G401.6 (cell line): ENCODE results near the gene DOK3.

ENCODE experiments used
- FAIRE-seq: peaks from 2 replicates; lab custom pipeline; 2012; peaks lifted over from hg19 to GRCh38; lab: Jason Lieb, UNC

The DOK3 gene, protein sequence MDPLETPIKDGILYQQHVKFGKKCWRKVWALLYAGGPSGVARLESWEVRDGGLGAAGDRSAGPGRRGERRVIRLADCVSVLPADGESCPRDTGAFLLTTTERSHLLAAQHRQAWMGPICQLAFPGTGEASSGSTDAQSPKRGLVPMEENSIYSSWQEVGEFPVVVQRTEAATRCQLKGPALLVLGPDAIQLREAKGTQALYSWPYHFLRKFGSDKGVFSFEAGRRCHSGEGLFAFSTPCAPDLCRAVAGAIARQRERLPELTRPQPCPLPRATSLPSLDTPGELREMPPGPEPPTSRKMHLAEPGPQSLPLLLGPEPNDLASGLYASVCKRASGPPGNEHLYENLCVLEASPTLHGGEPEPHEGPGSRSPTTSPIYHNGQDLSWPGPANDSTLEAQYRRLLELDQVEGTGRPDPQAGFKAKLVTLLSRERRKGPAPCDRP

DNA sequence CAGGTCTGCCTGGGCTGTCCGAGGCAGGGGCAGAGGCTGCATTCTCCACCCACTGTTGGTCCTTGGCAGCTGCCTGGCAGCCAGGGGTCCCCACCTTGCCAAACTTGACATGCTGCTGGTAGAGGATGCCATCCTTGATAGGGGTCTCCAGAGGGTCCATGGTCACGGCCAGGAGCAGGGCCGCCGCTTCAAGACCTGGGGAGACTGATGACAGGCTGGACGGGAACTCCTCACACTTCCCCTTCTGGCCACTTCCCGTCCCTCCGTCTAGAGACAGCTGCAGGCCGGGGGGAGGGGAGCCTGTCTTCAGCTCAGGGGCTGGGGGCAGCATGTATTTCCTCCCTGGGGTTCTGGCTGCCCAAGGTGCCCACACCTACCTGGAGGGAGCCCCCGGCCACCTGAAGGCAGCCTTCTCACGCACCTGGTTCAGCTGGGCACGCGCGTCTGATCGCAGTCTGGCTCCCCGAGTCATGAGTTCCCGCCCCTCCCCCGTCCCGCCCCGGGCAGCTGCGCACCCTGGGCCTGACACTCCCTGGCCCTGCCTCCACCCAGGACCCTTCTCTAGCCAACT lies at the start of gene DOK3:
Gene DOK3, minus strand, starts transcription at position 446 of the 571 bp plus-strand sequence. Its CDS starts 286 bp downstream, at position 160.
- no peak for FAIRE-seq

DNA sequence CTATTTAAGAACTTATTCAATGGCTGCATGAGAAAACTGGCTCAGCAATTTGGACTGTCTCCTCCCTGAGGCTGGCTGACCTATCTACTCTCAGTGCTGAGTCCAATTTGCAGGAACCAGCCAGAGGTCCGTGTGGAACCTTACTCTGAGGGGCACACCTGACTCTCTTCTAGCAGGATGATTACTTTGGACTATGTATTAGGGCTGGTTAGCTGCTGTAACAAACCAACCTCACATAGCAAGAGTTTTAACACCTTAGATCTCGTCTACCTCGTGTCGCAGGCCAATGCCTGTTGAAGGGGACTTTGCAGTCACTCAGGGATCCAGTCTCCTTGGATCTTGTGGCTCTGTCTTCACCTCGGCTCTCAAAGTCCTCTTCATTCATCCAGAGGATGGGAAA lies 48.2 kb upstream of the DOK3 start:
- no peak for FAIRE-seq

DNA sequence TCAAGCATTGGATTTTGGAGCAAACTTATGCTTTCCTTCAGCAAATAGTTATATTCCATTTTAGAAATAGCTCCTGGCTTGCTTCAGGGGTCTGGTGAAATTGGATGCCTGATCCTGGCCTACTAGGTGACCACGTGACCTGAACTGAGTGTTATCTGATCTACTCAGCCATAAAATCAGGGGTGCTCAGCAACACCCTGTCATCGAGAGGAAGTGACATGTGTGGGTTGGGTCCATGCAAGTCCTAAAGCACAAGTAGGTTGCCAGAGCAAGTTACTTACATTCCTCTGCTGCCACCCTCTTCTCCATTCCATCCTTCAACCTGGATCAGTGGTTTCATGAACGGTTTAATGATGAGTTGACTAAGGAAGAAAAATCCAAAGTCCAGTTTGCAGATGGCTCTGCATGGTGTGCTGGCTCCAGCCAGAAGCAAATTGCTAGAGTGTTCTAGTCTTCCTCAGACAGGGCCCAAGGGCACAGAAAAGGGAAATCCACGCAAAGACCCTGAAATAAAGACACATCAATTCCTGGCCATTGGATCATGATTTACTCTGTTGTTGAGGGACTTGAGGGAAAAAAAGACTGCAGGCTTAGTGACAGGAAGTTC lies 47.5 kb upstream of the DOK3 start:
- no peak for FAIRE-seq

DNA sequence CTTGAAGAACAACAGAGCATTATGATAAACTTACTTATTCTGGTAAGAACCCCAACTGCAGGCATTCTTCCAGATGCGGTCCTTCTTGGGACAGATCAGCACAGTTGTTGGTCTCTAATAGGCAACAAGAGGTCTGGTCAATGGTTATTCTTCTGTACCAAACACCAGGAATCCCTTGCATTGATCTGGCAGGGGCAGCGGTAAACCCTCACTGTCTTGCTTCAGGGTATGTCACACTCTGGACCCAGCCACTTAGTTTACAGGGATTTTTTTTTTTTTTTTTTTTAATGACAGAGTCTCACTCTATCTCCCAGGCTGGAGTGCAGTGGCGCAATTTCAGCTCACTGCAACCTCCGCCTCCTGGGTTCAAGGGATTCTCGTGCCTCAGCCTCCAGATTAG lies 46.0 kb upstream of the DOK3 start:
- no peak for FAIRE-seq

DNA sequence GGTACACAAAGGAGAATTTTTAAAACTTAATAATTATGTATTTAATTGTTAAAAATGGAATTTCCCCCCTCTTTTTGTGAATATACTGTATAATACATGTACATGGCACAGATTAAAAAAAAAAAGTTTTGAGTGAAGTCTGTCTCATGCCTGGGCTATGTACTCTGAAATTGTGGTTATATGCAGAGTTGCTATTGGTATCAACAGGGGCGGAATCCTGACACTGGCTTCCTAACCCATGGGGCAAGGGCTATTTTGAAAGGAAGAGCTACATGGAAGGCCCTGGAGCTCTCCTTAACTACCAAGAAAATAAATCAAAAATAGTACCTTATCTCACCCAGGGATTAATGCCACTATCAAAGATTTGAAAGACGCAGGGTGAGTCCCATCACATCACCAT lies 45.6 kb upstream of the DOK3 start:
- no peak for FAIRE-seq

DNA sequence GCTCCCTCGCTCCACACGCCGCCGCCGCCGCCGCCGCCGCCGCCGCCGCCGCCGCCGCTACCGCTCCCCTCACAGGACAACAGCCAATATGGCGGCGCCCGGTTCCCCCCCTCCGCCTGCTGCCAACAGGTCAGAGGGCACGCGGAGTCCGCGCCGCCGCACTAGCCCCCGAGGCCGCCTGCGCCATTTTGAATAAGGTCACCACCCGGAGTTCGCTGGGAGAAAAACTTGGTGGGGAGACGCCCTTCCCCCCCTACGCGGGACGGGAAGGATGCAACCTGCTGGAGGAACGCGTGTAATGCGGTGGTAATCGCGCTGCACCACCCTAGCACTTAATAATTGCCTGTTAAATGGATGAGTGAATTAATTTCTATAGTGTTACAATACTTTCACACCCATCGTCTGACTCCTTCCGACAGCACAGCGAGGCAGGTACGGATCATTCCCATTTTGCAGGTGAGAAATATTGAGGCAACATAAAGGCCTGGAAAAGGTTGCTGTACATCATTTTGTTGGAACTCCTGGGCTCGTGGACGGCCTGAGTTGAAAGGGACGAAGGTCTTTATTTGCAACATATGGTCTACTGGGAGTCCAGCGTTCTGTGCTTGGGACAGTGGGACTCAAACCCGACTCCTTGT lies 45.0 kb upstream of the DOK3 start, which contains the start of gene FAM193B:
Gene FAM193B, minus strand, starts transcription at position 90 of the 638 bp plus-strand sequence. CDS start 105 bp downstream, outside the sequence.
- FAIRE-seq: no peak

DNA sequence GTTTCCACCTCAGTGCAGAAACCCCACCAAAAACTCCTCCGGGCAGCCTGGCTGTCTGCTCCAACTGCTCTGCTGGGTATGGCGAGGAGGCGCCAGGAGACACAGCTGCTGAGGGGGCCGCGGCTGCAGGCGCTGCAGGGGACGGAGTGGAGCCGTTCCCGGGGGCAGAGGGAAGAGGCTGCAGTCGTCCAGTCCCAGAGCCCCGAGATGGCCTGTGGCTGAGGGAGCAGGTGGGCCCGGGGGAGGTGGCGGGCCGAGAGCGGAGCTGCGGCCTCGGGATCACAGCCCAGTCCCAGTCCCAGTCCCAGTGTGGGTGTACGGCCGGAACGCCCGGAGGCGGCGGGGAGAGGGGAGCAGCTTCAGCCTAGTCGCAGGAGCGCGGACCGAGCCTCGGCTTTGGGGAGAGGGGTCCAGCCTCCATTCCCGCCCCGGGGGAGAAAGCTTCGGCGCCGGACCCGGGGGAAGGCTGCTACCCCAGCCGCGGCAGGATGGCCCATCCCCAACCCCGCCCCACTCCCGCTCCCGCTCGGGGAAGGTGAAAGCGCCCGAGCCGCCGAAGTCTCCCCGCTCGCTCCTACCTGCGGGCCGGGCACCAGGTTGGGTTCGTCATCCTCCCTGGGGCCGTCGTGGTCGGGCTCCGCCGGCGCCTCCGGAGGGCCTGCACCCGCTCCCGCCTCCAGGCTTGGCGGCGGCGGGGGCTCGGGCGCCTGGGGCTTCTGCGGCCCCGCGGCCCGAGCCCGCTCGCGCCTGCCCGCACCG lies 44.2 kb upstream of the DOK3 start:
- no peak for FAIRE-seq

DNA sequence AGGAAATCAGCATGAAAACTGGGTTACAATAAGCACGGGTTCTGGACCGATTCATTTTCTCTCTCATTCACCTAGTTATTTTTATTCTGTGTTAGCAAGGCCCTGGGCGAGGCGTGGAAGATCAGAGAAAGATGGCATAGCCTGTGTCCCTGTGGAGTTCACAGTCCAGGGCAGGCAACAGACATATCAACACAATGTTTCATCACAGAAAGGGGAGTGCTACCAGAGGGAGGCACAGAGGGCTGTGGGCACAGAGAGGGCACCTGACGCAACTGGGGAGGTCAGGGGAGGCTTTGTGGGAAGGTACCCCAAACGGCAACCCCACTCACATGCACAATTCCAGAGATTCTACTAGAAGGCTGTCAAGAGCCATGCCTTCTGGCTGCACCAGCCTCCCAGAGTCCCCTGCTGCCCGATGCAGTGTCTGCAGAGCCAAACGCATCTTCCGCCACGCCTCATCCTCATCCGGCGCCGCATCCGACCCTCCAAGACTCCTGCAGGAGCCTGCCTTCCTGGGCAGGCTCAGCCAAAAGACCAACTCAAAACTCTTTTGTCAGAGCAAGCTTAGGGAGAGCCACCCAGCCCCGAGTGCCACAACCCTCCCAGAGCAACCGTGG lies 43.3 kb upstream of the DOK3 start:
- FAIRE-seq: no peak

DNA sequence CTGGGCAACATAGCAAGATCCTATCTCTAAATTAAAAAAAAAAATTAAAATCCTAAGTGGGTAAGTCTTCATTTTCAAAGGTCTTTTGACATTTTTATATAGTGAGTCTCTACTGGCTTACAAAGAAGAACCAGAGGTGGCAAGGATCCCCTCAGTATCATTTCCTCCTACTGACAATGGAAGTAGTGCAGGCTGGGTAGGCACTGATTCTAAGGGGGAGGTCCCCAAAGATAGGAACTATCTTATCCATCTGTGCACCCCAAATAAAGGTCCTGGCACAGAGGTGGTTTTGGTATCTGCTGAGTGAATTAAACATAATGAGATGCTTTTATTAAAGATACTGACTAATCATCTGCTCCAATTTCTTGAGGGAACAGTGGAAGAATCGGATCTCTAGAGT lies 40.5 kb upstream of the DOK3 start:
- no peak for FAIRE-seq

DNA sequence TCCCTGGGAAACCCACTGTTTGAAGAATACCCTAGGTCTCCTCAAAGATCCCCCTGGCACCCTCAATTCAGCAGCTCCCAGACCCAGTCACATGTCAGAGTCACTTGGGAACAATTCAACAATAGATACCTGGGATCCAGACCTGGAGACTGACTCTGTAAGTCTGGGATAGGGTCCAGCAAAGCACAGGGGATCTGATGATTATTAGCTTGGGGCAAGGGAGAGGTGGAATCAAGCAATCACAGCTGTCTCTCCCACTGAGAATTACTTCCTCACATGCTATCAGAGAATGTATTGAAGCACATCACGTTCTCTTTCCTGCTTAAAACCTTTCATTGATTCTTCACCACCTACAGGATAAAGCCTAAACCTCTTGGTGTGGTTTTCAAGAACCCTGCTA lies 38.9 kb upstream of the DOK3 start:
- no peak for FAIRE-seq

DNA sequence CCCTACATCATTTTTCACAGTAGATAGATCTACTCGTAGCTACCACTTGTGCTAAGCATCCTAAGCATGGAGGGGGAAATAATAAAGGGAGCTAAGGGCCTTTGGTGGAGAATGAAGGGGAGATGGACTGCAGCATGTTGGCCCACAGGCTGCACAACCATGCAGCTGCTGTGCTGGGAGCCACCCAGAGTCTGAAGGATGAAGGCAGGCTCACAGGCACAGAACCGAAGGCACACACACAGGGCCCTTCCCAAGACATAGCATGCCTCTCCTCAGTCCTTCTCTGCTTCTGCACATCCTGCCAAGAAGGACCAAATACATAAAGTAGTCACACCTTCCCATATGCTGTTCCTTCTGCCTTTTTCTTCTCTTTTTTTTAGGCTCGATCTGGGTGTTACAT lies 38.1 kb upstream of the DOK3 start:
- FAIRE-seq: no peak

DNA sequence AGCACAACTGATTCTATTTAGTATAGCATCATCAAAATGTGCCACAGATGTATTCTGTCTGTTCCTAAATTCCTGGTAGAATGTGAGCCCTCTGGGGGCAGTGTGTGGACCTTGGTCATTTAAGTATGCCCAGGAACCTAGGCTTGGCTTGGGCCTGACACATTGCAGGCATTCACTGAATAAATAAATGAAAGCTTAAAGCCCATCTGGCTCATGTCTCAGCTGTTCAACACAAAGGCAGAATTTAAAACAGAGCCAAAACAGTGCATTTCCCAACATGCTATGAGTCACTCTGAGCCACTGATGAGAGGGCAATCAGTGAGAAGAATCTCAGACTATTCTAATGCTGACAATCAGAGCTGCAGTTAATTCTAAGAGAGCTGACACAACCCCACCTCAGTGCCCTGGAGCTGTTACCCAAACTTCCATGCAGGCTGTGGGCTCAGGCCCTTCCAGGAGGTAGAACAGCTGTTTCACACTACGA lies 36.7 kb upstream of the DOK3 start:
- FAIRE-seq: no peak

DNA sequence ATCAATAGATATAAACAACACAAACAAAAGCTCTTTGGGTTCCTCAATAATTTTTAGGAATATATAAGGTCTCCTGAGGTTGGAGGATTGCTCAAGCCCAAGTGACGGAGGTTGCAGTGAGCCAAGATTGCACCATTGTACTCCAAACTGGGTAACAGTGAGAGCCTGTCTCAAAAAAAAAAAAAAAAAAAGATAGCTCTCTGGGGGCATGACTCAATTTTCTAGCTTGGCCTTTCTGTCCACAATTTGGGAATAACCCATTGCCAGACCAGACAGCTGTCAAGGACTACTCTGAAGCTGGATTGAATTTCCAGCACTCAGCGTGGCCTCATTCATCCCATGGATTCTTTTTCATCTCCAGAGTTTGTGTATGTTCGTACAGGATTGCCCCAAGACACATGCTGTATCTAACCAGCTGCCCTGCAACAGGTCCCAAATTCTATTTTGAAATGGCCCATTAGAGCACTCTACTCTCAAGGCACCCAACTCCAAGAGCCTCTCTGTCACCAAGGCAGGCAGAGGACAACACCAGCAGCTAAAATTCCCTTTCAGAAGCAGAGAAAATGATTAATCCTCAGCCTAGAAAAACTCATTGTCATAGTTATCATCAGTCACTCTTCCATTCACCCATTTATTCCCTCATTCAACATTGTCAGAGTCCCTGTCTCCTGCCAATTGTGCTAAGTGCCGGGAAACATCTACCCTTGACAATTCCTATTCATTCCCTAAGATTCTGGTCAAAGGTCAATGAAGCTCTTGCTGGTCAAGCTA lies 36.0 kb upstream of the DOK3 start:
- FAIRE-seq: no peak

DNA sequence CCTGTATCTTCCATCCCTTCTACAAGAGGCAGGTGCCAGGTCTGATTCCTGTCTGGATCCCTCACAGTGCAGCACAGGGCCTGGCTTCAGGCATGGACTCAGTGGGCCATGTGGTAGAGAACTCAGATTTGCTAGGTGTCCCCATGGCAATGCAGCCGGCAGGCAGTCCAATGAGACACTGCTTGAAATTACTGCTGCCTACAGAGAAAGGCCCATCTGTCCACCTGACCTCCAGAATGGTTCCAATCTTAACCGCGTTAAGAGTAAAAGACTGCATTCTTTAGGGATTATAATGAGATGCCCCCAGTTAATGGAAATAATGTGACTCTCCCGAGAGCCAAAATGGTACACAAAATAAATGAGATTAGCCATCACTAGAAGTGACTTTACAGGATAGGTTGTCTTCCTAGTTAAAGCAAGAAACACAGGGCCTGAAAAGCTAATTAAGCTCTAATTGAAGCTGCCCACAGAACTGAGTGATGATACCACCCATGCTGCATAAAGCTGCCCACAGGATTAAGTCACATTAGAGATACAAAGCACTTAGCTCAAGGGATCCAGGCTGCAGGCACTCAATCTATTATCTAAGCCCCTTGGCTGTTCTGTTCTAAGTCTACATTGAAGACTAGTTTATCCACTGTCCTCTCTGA lies 33.3 kb upstream of the DOK3 start:
- no peak for FAIRE-seq

DNA sequence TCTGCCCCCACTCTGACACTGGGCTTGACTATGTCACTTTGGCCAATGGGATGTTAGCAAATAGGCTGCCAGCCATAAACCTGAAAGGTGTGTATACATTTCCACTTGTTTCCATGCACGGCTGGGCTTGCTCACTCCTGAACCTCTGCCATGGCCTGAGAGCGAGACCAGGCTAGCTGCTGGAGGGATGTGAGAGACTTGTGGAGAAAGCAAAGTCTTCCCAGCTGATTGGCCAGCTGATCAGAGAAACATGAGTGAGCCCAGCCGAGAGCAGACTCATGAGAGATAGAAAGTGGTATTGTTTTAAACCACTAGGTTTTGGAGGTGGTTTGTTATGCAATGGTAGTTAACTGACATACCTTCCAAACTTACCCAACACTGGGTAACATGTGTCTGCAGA lies 30.8 kb upstream of the DOK3 start:
- FAIRE-seq: no peak

DNA sequence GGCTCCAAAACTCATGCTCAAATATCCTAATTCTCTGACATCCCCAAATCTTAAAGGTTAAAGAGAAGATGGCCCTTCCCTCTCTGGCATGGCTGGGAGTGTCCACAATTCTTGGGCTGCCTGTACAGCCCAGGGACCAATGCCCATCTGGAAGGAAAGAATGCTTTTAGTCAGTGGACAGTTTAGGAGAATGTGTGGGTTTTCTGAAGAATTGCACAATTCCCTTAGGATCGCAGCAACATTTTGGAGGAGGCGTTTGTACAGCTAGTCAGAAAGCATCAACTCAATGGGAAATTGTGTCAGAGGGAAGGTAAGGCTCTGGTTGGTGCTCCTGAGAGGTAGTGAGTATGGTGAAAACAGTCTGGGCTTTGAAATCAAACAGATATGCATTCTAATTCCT lies 29.8 kb upstream of the DOK3 start:
- no peak for FAIRE-seq

DNA sequence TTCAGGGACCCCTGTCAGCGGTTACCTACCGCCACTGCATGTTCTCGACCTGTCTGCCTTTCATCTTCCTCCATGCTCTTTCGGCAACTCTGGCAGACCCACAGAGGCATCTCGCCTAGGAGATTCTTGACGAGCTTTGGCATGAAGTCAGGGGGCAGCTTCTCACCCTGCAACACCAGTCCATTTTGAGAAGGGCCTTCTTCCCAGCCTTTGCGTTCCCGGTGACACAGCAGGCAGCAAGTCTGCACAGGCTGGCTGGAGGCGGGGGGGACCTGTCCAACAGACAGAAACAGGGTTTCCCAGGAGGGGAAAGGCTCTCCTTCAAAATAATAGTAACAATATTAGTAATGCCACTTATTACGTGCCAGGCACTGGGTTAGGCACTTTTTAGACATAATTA lies 29.2 kb upstream of the DOK3 start:
- no peak for FAIRE-seq

DNA sequence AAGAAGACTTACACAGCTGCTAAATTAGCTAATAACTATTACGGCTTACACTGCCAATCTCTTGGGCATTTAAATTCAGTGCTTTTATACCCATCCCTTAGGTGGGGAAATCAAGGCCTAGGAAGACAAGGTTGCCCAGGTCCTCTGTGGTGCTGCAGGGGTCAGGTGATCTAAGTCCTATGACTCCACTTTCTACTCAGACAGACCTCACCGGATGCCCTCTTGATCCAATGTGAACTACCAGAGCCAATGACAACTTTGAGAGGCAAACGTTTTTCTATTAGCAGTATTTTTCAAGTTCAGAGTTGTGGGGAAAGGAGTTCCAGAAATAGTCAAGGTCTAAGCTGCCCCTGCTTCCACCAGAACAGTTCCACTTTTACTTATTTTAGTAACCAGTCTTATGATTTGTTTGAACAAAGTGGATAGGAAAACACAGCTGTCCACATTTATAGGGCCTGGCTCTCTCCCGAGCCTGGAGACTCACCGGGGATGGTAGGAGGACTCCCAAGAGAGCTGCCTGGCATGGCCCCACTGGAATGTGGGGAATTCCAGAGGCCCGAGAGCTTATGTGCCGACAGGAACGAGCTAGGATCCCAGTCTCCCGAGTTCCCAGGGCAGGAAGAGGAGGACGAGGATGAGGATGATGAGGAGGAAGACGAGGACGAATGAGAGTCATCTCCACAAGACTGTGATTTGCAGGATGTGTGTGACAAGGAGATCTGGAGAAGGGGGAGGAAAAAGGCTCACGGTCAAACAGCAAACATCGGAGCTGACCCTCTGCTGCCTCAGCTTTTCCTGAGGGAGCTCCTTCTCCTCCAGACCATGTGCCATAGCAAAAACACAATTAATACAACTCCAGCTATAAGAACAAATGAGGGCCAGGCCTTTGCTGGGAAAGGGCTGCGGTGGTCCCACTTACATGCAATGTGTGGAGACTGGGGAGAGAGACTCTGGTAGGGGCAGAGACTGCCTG lies 28.0 kb upstream of the DOK3 start:
- FAIRE-seq: no peak

DNA sequence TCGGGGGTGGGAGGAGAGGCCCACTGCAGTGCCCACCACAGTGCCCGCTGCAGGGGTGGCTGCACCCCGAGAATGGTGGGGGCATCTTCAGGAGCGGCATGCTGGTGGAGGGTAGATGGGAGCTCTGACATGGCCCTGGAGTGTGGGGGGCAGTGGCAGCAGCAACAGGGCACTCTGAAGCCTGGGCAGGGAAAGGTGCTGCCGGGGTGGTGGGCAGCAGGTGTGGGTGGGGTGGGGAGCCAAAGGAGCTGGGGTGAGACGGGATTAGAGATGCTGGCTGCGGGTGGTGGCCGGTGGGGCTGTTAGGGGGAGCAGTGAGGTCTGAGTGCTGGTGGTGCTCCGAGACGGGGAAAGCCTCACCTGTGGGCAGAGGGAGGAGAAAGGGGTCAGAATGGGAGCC lies 26.8 kb upstream of the DOK3 start:
- FAIRE-seq: no peak
